HS-27A (cell line): ENCODE results near the gene AQP1.
A peak's percentile ranks its signal among the peaks of the same experiment; 100 is the strongest.

ENCODE experiments used
- DNase-seq: peaks from one replicate; pipeline ENCODE4 v3.0.0-alpha.2; 2012; ENCODE audit warnings: low read depth, missing footprints

Gene AQP1

GRCh38 chr7:30884881-30885280 is 26.8 kb upstream of the AQP1 start:
- DNase-seq = no peak

GRCh38 chr7:30886608-30887011 is 25.0 kb upstream of the AQP1 start:
- DNase-seq = no peak

- no peak for DNase-seq
Observed at GRCh38 chr7:30887464-30887872, 24.2 kb upstream of the AQP1 start.

- DNase-seq = peak; percentile 5
Observed at GRCh38 chr7:30888747-30889146, 22.9 kb upstream of the AQP1 start.

GRCh38 chr7:30890226-30890625 is 21.4 kb upstream of the AQP1 start:
- no peak for DNase-seq

GRCh38 chr7:30893357-30893756 is 18.3 kb upstream of the AQP1 start:
- DNase-seq = no peak

GRCh38 chr7:30894009-30894408 is 17.6 kb upstream of the AQP1 start:
- DNase-seq = no peak

GRCh38 chr7:30894866-30895605 is 16.6 kb upstream of the AQP1 start:
- no peak for DNase-seq

- DNase-seq = no peak
Observed at GRCh38 chr7:30896036-30896435, 15.6 kb upstream of the AQP1 start.

GRCh38 chr7:30896783-30897637 is 14.6 kb upstream of the AQP1 start:
- no peak for DNase-seq

- no peak for DNase-seq
Observed at GRCh38 chr7:30897770-30898169, 13.9 kb upstream of the AQP1 start.

- DNase-seq = no peak
Observed at GRCh38 chr7:30898411-30898810, 13.2 kb upstream of the AQP1 start.

GRCh38 chr7:30899066-30899465 is 12.6 kb upstream of the AQP1 start:
- DNase-seq = no peak

GRCh38 chr7:30899630-30900029 is 12.0 kb upstream of the AQP1 start:
- no peak for DNase-seq

GRCh38 chr7:30900053-30900452 is 11.6 kb upstream of the AQP1 start:
- no peak for DNase-seq

GRCh38 chr7:30900803-30901362 is 10.8 kb upstream of the AQP1 start:
- DNase-seq = no peak

GRCh38 chr7:30901856-30902255 is 9.8 kb upstream of the AQP1 start:
- DNase-seq = no peak

GRCh38 chr7:30902466-30902865 is 9.2 kb upstream of the AQP1 start:
- no peak for DNase-seq

- DNase-seq = no peak
Observed at GRCh38 chr7:30903146-30903545, 8.5 kb upstream of the AQP1 start.

- DNase-seq = no peak
Observed at GRCh38 chr7:30904561-30904960, 7.1 kb upstream of the AQP1 start.

- DNase-seq = no peak
Observed at GRCh38 chr7:30905078-30906012, 6.3 kb upstream of the AQP1 start.

GRCh38 chr7:30906014-30906413 is 5.6 kb upstream of the AQP1 start:
- no peak for DNase-seq
